B cell (primary cell): Measurements from ENCODE around the gene QRFP.

Experiments
- EZH2 ChIP-seq: IDR thresholded peaks from 2 replicates; pipeline ENCODE4 v1.6.1; 2012; ENCODE audit warnings: borderline replicate concordance, low read depth, mild to moderate bottlenecking, moderate library complexity, low read length; ENCODE audit not compliant: insufficient read depth, poor library complexity, severe bottlenecking
- TF ChIP-seq, protein P1 (sequence below): fragments of 200-600 bp; IDR thresholded peaks from one replicate; pipeline ENCODE4 v1.8.0; 2022; ENCODE audit warnings: antibody characterized with exemption, mild to moderate bottlenecking

DNA sequence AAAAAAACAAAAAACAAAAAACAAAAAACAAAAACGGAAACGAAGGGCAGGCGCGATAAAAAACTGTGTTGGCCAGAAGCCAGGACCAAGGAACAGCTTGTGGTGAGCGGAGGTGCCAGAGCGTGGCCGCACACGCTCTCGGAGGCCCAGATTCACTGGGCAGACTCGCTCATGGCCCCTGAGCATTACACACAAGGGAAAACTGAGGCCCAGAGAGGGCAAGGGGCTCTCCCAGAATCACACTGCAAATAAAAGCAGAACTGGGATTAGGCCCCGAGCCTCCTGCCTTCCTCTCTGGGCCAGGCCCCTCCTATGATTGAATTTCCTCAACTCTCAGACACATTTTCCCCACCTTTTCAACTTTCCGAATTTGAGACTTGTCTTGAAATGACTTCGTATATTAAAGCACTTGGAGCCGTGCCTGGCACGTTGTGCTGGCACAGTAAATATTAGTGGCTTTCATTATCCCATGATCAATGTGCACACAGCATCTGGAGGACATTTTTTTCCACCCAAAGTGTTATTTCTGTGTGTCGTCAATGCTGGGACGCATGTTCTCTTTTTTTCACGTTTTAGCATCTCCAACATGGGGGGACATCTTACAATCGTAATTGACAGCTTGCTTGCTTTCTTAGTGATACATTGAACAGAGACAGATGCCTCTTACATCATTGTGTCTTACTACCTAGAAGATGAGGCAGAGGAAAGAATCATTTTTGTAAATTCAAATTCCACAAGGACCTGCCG, 35.1 kb upstream of the QRFP start:
- TF ChIP-seq, protein P1, sequence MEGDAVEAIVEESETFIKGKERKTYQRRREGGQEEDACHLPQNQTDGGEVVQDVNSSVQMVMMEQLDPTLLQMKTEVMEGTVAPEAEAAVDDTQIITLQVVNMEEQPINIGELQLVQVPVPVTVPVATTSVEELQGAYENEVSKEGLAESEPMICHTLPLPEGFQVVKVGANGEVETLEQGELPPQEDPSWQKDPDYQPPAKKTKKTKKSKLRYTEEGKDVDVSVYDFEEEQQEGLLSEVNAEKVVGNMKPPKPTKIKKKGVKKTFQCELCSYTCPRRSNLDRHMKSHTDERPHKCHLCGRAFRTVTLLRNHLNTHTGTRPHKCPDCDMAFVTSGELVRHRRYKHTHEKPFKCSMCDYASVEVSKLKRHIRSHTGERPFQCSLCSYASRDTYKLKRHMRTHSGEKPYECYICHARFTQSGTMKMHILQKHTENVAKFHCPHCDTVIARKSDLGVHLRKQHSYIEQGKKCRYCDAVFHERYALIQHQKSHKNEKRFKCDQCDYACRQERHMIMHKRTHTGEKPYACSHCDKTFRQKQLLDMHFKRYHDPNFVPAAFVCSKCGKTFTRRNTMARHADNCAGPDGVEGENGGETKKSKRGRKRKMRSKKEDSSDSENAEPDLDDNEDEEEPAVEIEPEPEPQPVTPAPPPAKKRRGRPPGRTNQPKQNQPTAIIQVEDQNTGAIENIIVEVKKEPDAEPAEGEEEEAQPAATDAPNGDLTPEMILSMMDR: no peak
- TF ChIP-seq EZH2: no peak
